ENCODE measurements around the gene OSBPL7. TPM values are rescaled to one million over a fixed set of nuclear protein-coding genes. Genes with fewer than 3 reads are reported as not detected.

OSBPL7 gene
- total and polyA plus RNA-seq, 4 donors = 0.51 to 2.4 (median 1.4) TPM

DNA sequence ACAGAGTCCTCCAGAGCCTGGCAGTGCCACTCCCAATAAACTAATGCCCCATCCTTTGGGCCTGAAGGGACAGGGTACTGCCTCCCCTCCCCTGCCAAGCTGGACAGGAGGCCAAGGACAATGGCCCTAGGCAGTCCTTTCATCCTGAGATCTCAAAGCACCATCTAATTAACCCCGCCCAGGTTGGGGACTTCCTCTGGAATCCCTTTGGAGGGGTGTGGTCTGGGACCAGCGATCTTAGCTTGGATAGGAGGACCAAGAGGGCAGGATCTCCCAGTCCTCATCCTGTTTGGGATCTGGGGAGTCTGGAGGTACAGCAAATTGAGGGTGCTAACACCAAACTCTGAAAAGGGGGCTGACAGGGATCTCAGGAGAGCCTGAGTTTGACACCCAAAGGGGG lies 47.5 kb upstream of the OSBPL7 start:
- no peak for DNase-seq (ENCODE audit: low spot score)
- Histone ChIP-seq H3K27me3 (ENCODE audit: control insufficient read depth in 4 of 4, insufficient read depth in 4 of 4, low read length in 3 of 4) (peaks cover 0 to 7% (median 0%) of the 10 kb centered on the region in 4 donors), H3K36me3 (ENCODE audit: control insufficient read depth in 4 of 4, insufficient read depth in 3 of 4, low read depth in 1 of 4, low read length in 3 of 4) (no peaks in the 10 kb centered on the region), H3K4me3 (ENCODE audit: low read depth in 1 of 3, low read length in 3 of 3) (no peak overlapping the region), H3K9me3 (ENCODE audit: control insufficient read depth in 4 of 4, low read length in 3 of 4) (no peaks in the 10 kb centered on the region), H3K4me1 (ENCODE audit: control insufficient read depth in 4 of 4, insufficient read depth in 4 of 4, low read length in 3 of 4) (no peaks in the 10 kb centered on the region), H3K27ac (ENCODE audit: low read depth in 1 of 2, low read length in 2 of 2) (no peak overlapping the region), H3K9ac (ENCODE audit: low read depth in 1 of 2, low read length in 2 of 2) (no peak overlapping the region)
- no peak for TF ChIP-seq JUND (IDR thresholded peaks at IDR 0.05)
- TF ChIP-seq, protein P1, sequence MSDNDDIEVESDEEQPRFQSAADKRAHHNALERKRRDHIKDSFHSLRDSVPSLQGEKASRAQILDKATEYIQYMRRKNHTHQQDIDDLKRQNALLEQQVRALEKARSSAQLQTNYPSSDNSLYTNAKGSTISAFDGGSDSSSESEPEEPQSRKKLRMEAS (IDR thresholded peaks at IDR 0.05) = no peak
- TF ChIP-seq FOXA2 (IDR thresholded peaks at IDR 0.05) = no peak
- TF ChIP-seq, protein P2, sequence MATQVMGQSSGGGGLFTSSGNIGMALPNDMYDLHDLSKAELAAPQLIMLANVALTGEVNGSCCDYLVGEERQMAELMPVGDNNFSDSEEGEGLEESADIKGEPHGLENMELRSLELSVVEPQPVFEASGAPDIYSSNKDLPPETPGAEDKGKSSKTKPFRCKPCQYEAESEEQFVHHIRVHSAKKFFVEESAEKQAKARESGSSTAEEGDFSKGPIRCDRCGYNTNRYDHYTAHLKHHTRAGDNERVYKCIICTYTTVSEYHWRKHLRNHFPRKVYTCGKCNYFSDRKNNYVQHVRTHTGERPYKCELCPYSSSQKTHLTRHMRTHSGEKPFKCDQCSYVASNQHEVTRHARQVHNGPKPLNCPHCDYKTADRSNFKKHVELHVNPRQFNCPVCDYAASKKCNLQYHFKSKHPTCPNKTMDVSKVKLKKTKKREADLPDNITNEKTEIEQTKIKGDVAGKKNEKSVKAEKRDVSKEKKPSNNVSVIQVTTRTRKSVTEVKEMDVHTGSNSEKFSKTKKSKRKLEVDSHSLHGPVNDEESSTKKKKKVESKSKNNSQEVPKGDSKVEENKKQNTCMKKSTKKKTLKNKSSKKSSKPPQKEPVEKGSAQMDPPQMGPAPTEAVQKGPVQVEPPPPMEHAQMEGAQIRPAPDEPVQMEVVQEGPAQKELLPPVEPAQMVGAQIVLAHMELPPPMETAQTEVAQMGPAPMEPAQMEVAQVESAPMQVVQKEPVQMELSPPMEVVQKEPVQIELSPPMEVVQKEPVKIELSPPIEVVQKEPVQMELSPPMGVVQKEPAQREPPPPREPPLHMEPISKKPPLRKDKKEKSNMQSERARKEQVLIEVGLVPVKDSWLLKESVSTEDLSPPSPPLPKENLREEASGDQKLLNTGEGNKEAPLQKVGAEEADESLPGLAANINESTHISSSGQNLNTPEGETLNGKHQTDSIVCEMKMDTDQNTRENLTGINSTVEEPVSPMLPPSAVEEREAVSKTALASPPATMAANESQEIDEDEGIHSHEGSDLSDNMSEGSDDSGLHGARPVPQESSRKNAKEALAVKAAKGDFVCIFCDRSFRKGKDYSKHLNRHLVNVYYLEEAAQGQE (IDR thresholded peaks at IDR 0.05) = no peak
- no peak for TF ChIP-seq HNF4G (IDR thresholded peaks at IDR 0.05)
- TF ChIP-seq HNF4A (conservative IDR thresholded peaks at IDR 0.05) = no peak
- TF ChIP-seq EGR1 (IDR thresholded peaks at IDR 0.05; ENCODE audit: low read depth in 2 of 2) = no peak
- WGBS = 44% methylated on average over 2 of the region's 2 CpGs

DNA sequence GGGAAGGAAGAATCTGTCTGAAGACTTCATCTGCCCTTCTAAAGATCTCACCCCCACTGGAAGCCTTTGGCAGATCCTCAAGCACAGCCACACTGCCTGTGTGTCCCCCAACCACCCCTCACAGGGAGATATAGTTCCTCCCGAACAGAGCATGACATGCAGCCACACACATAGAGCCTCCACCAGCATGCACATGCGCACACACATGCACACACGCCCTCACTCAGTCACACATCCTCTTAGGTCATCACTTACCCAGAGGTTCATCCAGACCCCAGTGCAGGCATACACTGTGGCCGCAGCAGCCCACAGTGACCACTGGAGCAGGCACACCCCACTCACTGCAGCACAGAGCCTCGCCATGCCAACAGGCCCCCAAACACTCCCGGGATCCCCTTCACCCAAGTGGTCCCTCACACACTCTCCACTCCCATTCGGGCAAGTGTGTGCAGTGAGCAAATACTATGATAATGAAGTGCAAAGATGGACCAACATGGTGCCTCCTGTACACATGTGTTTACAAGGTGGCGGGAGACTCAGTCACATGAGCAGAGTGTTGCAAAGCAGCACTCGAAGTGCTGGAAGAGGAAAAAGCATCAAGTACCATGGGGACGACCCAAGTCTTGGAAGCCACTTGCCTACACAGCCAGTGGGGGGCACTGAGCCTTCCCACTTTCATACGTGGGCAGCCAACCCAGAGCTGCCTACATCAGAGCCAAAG lies 46.4 kb upstream of the OSBPL7 start:
- no peak for DNase-seq (ENCODE audit: low spot score)
- no peaks in the 10 kb centered on the region for H3K36me3 ChIP-seq (ENCODE audit: control insufficient read depth in 4 of 4, insufficient read depth in 3 of 4, low read depth in 1 of 4, low read length in 3 of 4)
- no peaks in the 10 kb centered on the region for H3K9me3 ChIP-seq (ENCODE audit: control insufficient read depth in 4 of 4, low read length in 3 of 4)
- H3K4me3 ChIP-seq (ENCODE audit: low read depth in 1 of 3, low read length in 3 of 3) = no peak overlapping the region
- 90% methylated on average over 11 of the region's 11 CpGs for WGBS
- no peak overlapping the region for H3K9ac ChIP-seq (ENCODE audit: low read depth in 1 of 2, low read length in 2 of 2)
- peaks cover 0 to 7% (median 0%) of the 10 kb centered on the region in 4 donors for H3K27me3 ChIP-seq (ENCODE audit: control insufficient read depth in 4 of 4, insufficient read depth in 4 of 4, low read length in 3 of 4)
- no peaks in the 10 kb centered on the region for H3K4me1 ChIP-seq (ENCODE audit: control insufficient read depth in 4 of 4, insufficient read depth in 4 of 4, low read length in 3 of 4)
- no peak overlapping the region for H3K27ac ChIP-seq (ENCODE audit: low read depth in 1 of 2, low read length in 2 of 2)
- TF ChIP-seq JUND (IDR thresholded peaks at IDR 0.05) (no peak), TAF1 (conservative IDR thresholded peaks at IDR 0.05) (no peak), ATF3 (IDR thresholded peaks at IDR 0.05) (no peak), FOXA2 (IDR thresholded peaks at IDR 0.05) (no peak), EGR1 (IDR thresholded peaks at IDR 0.05; ENCODE audit: low read depth in 2 of 2) (no peak), HNF4A (conservative IDR thresholded peaks at IDR 0.05) (no peak), YY1 (IDR thresholded peaks at IDR 0.05) (no peak), CTCF (IDR thresholded peaks at IDR 0.05; ENCODE audit: low read depth, low read length, missing input control) (no peak), SP1 (IDR thresholded peaks at IDR 0.05) (no peak), RAD21 (IDR thresholded peaks at IDR 0.05) (no peak), HNF4G (IDR thresholded peaks at IDR 0.05) (no peak), RXRA (IDR thresholded peaks at IDR 0.05) (no peak), GABPA (IDR thresholded peaks at IDR 0.05 in 1 of 2, conservative IDR thresholded peaks at IDR 0.05 in 1 of 2) (no peak)
- TF ChIP-seq, protein P1 (IDR thresholded peaks at IDR 0.05) = no peak

Measured in liver (tissue), 9 donors.